ENCODE results near the gene AMT.
"Not testable (repeated sequence)": the region's sequence is repeated elsewhere in the genome, so short reads cannot be mapped to it uniquely, and the experiment has no call there.

Gene AMT

DNA sequence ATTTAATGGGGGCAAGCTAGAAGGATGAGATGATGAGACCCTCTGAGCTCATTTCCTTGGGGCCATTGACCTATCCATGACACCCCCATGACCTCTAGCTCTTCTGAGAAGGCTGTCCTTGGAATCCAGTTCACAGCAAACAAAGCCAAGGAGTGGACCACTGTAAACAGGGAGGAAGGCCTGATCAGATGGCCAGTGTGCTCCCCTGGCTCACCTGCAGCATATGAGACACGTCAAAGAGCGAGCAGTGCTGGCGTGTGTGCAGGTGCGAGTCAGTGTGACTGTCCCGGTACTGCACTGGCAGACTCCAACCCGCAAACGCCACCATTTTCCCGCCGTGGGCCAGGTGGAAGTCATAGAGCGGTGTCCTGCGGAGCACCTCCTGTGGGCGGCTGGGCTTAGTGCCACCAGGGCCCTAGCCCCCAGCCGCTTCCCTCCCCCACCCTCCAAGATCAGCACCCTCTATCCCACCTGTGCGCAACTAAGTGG lies 339 bp downstream of the AMT start:
- no peak for DNase-seq

- no peak for DNase-seq
Observed at GRCh38 chr3:49417516-49418120, 4.7 kb downstream of the AMT start.

DNA sequence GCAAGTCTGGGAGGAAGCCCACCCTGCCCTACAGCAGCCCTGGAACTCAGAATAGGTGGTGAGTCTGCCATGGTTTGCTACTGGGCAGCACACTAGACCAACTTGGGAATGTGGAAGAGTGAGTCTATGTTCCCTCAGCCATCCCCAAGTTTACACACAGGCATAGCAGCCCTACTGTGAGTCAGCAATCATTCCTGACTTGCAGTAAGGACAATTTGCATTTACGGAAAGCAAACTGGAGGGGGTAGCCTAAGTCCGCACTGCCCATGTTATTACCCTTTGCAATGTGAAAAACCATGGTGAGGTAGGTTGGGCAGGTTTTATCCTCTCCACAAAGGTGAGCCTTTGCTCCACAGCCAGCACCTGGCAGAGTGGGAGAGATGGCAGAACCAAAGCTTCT lies 5.4 kb downstream of the AMT start:
- no peak for DNase-seq

- DNase-seq: peak; percentile 66
Observed at GRCh38 chr3:49415931-49416601, 6.2 kb downstream of the AMT start.

GRCh38 chr3:49414753-49415152 lies 7.5 kb downstream of the AMT start:
- DNase-seq: no peak

DNA sequence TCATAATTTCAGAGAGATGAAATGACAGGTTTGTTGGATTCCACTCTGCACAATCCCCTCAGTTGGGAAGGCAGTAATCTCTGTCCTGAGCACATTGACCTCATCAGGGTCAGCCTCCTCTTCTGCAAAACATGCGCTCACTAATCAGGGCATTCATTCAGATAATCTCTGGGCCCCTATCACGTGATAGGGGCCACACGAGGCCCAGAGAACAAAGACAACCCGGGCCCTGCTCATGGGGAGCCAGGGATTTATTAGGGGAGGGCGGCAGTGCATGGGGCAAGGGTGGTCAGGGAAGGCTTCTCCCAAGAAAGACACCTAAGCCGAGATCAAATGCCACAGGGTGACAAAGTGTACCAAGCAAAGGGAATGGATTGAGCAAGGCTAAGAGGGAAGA lies 8.9 kb downstream of the AMT start:
- no peak for DNase-seq

- DNase-seq: no peak
Observed at GRCh38 chr3:49412632-49413337, 9.5 kb downstream of the AMT start.

DNA sequence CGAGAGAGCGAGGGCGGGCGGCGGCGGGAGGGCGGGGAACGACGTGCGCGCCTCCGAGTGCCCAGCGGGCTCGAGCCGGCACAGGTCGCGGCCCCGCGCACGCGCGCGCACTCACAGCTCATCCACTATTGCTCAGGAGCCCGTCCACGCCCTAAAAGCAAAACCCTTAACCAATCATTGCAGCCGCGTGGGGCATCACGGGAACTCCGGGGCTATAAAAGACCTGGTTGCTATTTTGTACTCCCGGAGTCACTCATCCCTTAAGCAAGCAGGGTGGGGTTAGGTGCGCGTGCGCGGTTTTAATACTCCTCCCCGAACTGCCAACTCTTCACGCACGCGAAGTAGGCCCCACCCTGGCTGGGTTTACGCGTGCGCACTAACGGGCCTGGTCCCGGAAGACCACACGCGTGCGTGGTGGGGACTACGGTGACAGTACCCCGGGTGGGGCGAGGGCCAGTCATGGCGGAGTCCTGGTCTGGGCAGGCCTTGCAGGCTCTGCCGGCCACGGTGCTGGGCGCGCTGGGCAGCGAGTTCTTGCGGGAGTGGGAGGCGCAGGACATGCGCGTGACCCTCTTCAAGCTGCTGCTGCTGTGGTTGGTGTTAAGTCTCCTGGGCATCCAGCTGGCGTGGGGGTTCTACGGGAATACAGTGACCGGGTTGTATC lies 10.2 kb downstream of the AMT start, which contains the start of the genes RHOA and TCTA:
RHOA (minus strand) TSS at position 9 of the 664 bp plus-strand sequence. CDS start 36,387 bp downstream, outside the sequence.
TCTA (plus strand) TSS at position 456 of the 664 bp plus-strand sequence; CDS start at position 460, 4 bp downstream.
- peak; percentile 98 for DNase-seq

GRCh38 chr3:49411535-49411967 lies 10.7 kb downstream of the AMT start:
- DNase-seq: peak; percentile 54

DNA sequence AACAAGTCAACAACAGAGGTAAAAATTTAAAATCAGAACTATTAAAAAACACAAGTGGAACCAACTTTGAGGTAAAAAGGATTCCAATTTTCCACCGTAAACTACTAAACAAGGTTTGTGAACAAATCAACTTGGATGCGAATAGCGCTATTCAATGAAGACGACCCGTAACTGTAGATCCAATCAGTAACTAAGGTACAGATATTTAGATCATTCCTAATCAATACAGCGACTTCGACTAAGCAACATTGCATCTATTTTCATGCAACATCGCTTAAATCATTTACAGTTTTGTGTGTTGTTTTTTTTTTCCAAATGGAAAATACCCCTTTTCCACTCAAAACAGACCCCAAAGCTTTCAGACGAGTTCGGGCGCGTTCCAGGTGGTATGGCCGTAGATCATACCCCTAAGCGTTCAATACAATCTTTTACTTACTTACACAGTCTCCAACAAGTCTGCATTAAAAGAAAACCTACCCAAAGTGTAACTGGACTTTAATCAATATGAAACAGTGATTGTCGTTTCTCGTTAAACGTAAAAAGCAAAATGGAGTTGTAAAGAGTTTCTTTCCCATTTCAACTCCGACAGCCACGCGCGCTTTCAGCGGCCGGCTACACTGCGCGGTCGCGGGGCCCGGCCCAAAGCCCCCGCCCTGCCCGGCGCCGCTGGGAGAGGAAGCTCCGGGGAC lies 11.3 kb downstream of the AMT start:
- DNase-seq: no peak

- no peak for DNase-seq
Observed at GRCh38 chr3:49410066-49410845, 12.0 kb downstream of the AMT start.

GRCh38 chr3:49406571-49407565 lies 15.4 kb downstream of the AMT start:
- no peak for DNase-seq

DNA sequence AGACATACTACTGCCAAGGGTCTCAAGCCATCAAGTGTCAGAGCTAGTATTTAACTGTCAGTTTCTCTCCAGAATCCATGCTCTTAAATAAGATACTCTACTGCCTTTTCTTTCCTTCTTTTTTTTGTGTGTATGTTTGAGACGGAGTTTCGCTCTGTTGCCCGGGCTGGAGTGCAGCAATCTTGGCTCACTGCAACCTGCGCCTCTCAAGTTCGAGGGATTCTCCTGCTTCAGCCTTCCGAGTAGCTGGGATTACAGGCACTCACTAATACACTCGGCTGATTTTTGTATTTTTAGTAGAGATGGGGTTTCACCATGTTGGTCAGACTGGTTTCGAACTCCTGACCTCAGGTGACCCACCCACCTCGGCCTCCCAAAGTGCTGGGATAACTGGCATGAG lies 16.7 kb downstream of the AMT start:
- DNase-seq: not testable (repeated sequence)

DNA sequence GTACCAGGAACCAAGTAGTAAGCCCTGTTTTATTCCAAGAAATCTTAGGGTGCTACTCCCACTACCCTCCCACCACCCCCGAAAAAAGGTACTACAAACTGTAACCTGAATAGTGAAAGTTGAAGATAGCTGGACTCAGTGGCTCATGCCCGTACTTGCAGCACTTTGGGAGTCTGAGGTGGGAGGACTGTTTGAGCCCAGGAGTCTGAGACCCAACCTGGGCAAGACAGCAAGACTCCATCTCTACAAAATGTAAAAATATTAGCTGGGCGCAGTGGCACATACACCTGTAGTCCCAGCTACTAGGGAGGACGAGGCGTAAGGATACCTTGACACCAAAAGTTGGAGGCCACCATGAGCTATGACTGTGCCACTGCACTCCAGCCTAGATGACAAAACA lies 18.4 kb downstream of the AMT start:
- no peak for DNase-seq

- no peak for DNase-seq
Observed at GRCh38 chr3:49401766-49402165, 20.5 kb downstream of the AMT start.

- no peak for DNase-seq
Observed at GRCh38 chr3:49399461-49399860, 22.8 kb downstream of the AMT start.

DNA sequence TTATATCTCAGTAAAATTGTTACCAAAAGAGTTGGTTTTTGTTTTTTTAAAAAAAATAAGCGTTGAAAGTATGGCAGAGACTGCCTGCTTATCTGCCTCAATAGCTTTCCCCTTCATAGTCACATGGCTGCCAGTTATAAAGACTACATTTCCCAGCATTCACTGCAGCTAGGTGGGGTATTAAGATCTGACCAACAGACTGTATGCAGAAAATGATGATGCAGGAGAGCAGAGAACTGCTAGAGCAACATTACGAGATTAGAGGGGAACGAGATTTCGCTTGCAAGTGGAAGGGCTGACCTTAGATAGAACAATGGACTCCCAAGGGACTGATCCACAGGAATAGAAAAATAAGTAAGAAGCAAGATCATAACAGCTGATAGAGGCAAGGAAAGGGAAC lies 24.8 kb downstream of the AMT start:
- DNase-seq: no peak

DNA sequence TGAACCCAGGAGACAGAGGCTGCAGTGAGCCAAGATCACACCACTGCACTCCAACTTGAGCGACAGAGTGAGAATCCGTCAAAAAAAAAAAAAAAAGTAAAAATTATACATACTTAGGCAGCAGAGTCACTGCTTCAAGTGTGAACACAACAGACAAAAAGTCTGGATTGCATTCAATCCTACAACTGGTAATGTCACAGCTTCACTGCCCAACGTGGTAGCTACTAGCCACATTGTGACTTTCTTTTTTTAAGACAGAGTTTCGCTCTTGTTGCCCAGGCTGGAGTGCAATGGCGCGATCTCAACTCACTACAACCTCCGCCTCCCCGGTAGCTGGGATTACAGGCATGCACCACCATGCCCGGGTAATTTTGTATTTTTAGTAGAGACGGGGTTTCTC lies 31.0 kb downstream of the AMT start:
- DNase-seq: not testable (repeated sequence)

- no peak for DNase-seq
Observed at GRCh38 chr3:49389297-49389696, 33.0 kb downstream of the AMT start.

DNA sequence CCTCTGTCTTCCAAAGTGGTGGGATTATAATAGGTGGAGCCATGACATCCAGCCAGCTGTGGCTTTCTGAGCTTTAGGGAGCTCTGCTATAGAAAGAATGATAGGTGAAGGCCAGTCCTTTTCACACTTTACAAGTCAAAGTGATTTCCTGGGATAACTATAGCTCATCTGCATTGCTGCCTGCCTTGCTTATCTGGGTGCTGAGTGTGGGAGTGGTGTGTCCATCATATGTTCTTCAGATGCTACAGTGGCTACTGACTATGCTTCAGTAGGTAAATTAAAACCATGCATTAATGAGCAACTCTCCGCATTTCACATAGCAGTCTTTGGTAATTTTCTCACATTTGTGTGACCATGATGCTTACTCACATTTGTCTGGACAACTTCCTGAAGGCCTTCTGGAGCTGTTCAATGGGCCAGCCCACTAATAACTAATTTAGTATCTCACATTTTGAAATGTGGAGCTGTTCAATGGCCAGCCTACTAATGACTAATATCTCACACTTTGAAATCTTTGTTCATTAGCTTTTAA lies 33.9 kb downstream of the AMT start:
- no peak for DNase-seq
